Neuronal stem cell (in vitro differentiated cells): ENCODE results near the gene ELMO2.

Source experiments
- DNase-seq: peaks from one replicate; pipeline ENCODE4 v3.0.0-alpha.2; 2013; ENCODE audit warnings: low spot score
- H2AFZ ChIP-seq: one replicate; pipeline ENCODE4 v1.6.1; 2013; ENCODE audit warnings: mild to moderate bottlenecking, low read length, inconsistent platforms
- H2AK5ac ChIP-seq: 2 replicates; pipeline ENCODE4 v1.6.1; 2013; ENCODE audit warnings: low read depth, mild to moderate bottlenecking, inconsistent platforms, low read length, moderate library complexity, mixed read lengths
- H2BK120ac ChIP-seq: 2 replicates; pipeline ENCODE4 v1.6.1; 2013; ENCODE audit warnings: low read depth, mild to moderate bottlenecking, inconsistent platforms, low read length, moderate library complexity, mixed read lengths
- H2BK12ac ChIP-seq: one replicate; pipeline ENCODE4 v1.6.1; 2013; ENCODE audit warnings: low read length, inconsistent platforms
- H2BK15ac ChIP-seq: 2 replicates; pipeline ENCODE4 v1.6.1; 2013; ENCODE audit warnings: mild to moderate bottlenecking, low read length, inconsistent platforms, mixed read lengths
- H2BK5ac ChIP-seq: one replicate; pipeline ENCODE4 v1.6.1; 2013; ENCODE audit warnings: inconsistent platforms, mild to moderate bottlenecking, low read length, moderate library complexity
- H3K14ac ChIP-seq: one replicate; pipeline ENCODE4 v1.6.1; 2013; ENCODE audit warnings: low read length, inconsistent platforms
- H3K18ac ChIP-seq: 2 replicates; pipeline ENCODE4 v1.6.1; 2013; ENCODE audit warnings: low read length, inconsistent platforms
- H3K23ac ChIP-seq: 2 replicates; pipeline ENCODE4 v1.6.1; 2013; ENCODE audit warnings: low read depth, mild to moderate bottlenecking, mixed read lengths, low read length, inconsistent platforms; ENCODE audit not compliant: poor library complexity
- H3K27ac ChIP-seq: replicated peaks from 3 replicates; pipeline ENCODE4 v1.5.1; 2013; ENCODE audit warnings: low read length, inconsistent platforms
- H3K27me3 ChIP-seq, 3 experiments: 2 replicates each; pipeline ENCODE4 v1.6.1; 2013; ENCODE audit warnings: low read length in 3 of 3, mild to moderate bottlenecking in 2 of 3, inconsistent platforms in 1 of 3, low read depth in 1 of 3, mixed read lengths in 1 of 3, moderate library complexity in 1 of 3; ENCODE audit not compliant: control insufficient read depth in 3 of 3, insufficient read depth in 3 of 3
- H3K36me3 ChIP-seq, 2 donors: replicated peaks in 1 of 2; 2 replicates each; pipeline ENCODE4 v1.6.1; 2013; ENCODE audit warnings: low read length in 2 of 2; ENCODE audit not compliant: control insufficient read depth in 2 of 2, insufficient read depth in 2 of 2
- H3K4ac ChIP-seq: 2 replicates; pipeline ENCODE4 v1.6.1; 2013; ENCODE audit warnings: inconsistent platforms, mild to moderate bottlenecking, low read length, moderate library complexity
- H3K4me1 ChIP-seq, 2 donors: 1 replicate in 1 of 2; 2 replicates in 1 of 2; pipeline ENCODE4 v1.6.1; 2013; ENCODE audit warnings: low read length in 2 of 2, low read depth in 1 of 2; ENCODE audit not compliant: control insufficient read depth in 2 of 2, insufficient read depth in 1 of 2
- H3K4me2 ChIP-seq: one replicate; pipeline ENCODE4 v1.6.1; 2013; ENCODE audit warnings: mild to moderate bottlenecking, low read length, inconsistent platforms; ENCODE audit not compliant: insufficient read depth, poor library complexity, severe bottlenecking
- H3K4me3 ChIP-seq, 2 donors: 2 replicates each; pipeline ENCODE4 v1.5.1; 2013; ENCODE audit warnings: low read length in 2 of 2, mild to moderate bottlenecking in 2 of 2, inconsistent platforms in 1 of 2, moderate library complexity in 1 of 2
- H3K79me1 ChIP-seq: one replicate; pipeline ENCODE4 v1.6.1; 2013; ENCODE audit warnings: low read depth, mild to moderate bottlenecking, inconsistent platforms, low read length, moderate library complexity
- H3K9ac ChIP-seq: one replicate; pipeline ENCODE4 v1.6.1; 2013; ENCODE audit warnings: mild to moderate bottlenecking, low read depth, low read length, inconsistent platforms; ENCODE audit not compliant: poor library complexity
- H3K9me3 ChIP-seq, 2 donors: replicated peaks in 1 of 2; 2 replicates each; pipeline versions ENCODE3 to v1.6.1; 2013; ENCODE audit warnings: low read length in 2 of 2, mild to moderate bottlenecking in 2 of 2, inconsistent platforms in 1 of 2, low read depth in 1 of 2, mixed read lengths in 1 of 2, moderate library complexity in 1 of 2; ENCODE audit not compliant: control insufficient read depth in 2 of 2, insufficient read depth in 1 of 2
- H4K8ac ChIP-seq: one replicate; pipeline ENCODE4 v1.6.1; 2013; ENCODE audit warnings: low read depth, mild to moderate bottlenecking, inconsistent platforms, low read length, moderate library complexity
- H4K91ac ChIP-seq: one replicate; pipeline ENCODE4 v1.6.1; 2013; ENCODE audit warnings: low read length, low read depth, mild to moderate bottlenecking, inconsistent platforms; ENCODE audit not compliant: poor library complexity
- WGBS, 2 donors: extraction: QIAGEN DNeasy Blood & Tissue Kit; methylation state at CpG; one replicate each; pipeline ENCODE4 v1.1.7; 2013; ENCODE audit warnings: missing lambda C conversion rate in 2 of 2, mixed read lengths in 1 of 2; ENCODE audit not compliant: insufficient read length in 2 of 2, insufficient replicate concordance in 1 of 2; ENCODE audit errors: extremely low coverage in 2 of 2; 5-methylcytosine and 5-hydroxymethylcytosine counted together

ELMO2 gene

DNA sequence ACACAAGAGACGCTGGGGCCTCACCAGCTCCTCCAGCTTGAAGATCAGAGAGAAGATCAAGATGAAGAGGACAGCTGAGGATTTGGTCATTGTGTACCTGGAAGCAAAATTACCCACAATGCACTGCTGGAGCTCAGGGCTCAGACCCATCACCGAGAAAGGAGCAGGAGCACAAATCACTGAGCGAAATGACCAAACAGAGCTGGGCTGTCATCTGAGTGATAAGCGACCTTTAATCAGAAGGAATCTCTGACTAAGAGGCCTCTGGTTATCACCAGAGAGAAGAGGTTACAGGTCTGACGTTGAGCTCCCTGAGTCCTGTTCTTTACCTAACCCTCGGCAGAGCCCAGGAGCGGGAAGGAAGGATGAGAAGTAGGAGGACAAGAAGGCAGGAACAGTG, 50.6 kb downstream of the ELMO2 start:
- H3K9ac ChIP-seq, result no peak overlapping the region
- H3K36me3 ChIP-seq, result peaks cover 20 to 61% of the 10 kb centered on the region in 2 donors
- no peak overlapping the region for H2BK120ac ChIP-seq
- H3K4me2 ChIP-seq, result no peak overlapping the region
- H3K4me1 ChIP-seq, result peaks cover 7 to 10% of the 10 kb centered on the region in 2 donors
- H2BK15ac ChIP-seq, result no peak overlapping the region
- WGBS, 2 donors, result no CpG with 5 or more reads among the region's 7 CpGs
- no peak overlapping the region for H3K27ac ChIP-seq
- H3K79me1 ChIP-seq, result peaks cover 9% of the 10 kb centered on the region
- H3K23ac ChIP-seq, result no peak overlapping the region
- H2BK12ac ChIP-seq, result no peak overlapping the region
- H3K9me3 ChIP-seq, result no peaks in the 10 kb centered on the region
- no peak overlapping the region for H2AK5ac ChIP-seq
- no peak overlapping the region for H4K91ac ChIP-seq
- no peaks in the 10 kb centered on the region for H3K27me3 ChIP-seq
- H3K4ac ChIP-seq, result no peak overlapping the region
- no peak overlapping the region for H3K14ac ChIP-seq
- no peak overlapping the region for H3K18ac ChIP-seq
- H3K4me3 ChIP-seq, result no peak overlapping the region
- no peak for DNase-seq
- no peak overlapping the region for H2BK5ac ChIP-seq
- no peak overlapping the region for H2AFZ ChIP-seq
- H4K8ac ChIP-seq, result no peak overlapping the region

GRCh38 chr20:46354920-46355654, 51.3 kb downstream of the ELMO2 start:
- H2BK15ac ChIP-seq, result no peak overlapping the region
- no peak overlapping the region for H3K27ac ChIP-seq
- no peak overlapping the region for H3K14ac ChIP-seq
- H2BK5ac ChIP-seq, result no peak overlapping the region
- no peak overlapping the region for H2AFZ ChIP-seq
- DNase-seq, result no peak
- H3K4ac ChIP-seq, result no peak overlapping the region
- H3K4me1 ChIP-seq, result peaks cover 14 to 17% of the 10 kb centered on the region in 2 donors
- peaks cover 9% of the 10 kb centered on the region for H3K79me1 ChIP-seq
- H3K18ac ChIP-seq, result no peak overlapping the region
- no peak overlapping the region for H2AK5ac ChIP-seq
- H2BK12ac ChIP-seq, result no peak overlapping the region
- peak overlapping the region; percentile 38 for H3K23ac ChIP-seq
- no peak overlapping the region for H4K91ac ChIP-seq
- no peaks in the 10 kb centered on the region for H3K9me3 ChIP-seq
- H3K36me3 ChIP-seq, result peaks cover 20 to 61% of the 10 kb centered on the region in 2 donors
- no peak overlapping the region for H3K9ac ChIP-seq
- no CpG with 5 or more reads among the region's 20 CpGs for WGBS, 2 donors
- H3K4me3 ChIP-seq, result no peak overlapping the region
- no peak overlapping the region for H3K4me2 ChIP-seq
- no peak overlapping the region for H4K8ac ChIP-seq
- no peaks in the 10 kb centered on the region for H3K27me3 ChIP-seq
- no peak overlapping the region for H2BK120ac ChIP-seq

- Histone ChIP-seq H3K18ac (no peak overlapping the region), H4K8ac (no peak overlapping the region), H3K4me3 (no peak overlapping the region)
Measured at GRCh38 chr20:46354207-46354555, 52.2 kb downstream of the ELMO2 start.

DNA sequence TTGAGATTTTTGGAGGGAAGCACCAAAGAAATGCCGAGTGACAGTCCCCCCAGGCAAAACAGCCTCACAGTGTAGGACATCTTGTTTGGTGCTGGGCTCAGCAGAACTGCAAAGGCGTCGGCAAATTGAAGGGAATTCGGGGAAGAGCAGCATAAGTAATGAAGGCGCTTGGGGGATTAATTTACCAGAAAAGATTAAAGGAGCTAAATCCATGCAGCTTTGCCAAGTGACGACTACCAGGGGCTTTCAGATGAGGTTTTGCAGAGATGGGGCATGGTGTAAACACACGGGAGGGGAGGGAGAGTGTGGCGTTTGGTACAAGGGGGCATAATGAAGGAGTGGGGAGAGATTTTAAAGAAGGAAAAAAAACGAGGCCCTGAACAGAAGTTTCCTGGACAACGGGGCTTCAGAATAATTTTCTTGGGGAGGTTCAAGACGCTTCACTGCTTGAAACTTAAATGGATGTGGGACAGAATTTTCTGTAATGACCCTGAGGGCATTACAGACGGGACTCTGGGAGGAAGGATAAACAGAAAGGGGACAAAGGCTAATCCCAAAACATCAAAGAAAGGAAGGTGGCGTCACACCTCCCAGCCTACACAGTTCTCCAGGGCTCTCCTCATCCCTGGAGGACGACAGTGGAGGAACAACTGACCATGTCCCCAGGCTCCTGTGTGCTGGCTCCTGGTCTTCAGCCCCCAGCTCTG, 52.8 kb downstream of the ELMO2 start:
- Histone ChIP-seq H3K9me3 (no peaks in the 10 kb centered on the region), H3K18ac (no peak overlapping the region)

More at GRCh38 chr20:46354207-46354555, 52.2 kb downstream of the ELMO2 start:
- H3K79me1 ChIP-seq, result peaks cover 9% of the 10 kb centered on the region
- no peak for DNase-seq
- WGBS, 2 donors, result no CpG with 5 or more reads among the region's 4 CpGs
- H3K36me3 ChIP-seq, result peaks cover 17 to 57% of the 10 kb centered on the region in 2 donors
- H2BK120ac ChIP-seq, result no peak overlapping the region
- H2BK15ac ChIP-seq, result no peak overlapping the region
- no peak overlapping the region for H2BK12ac ChIP-seq
- H3K9ac ChIP-seq, result no peak overlapping the region
- no peaks in the 10 kb centered on the region for H3K9me3 ChIP-seq
- no peak overlapping the region for H2BK5ac ChIP-seq
- H3K27ac ChIP-seq, result no peak overlapping the region
- H3K23ac ChIP-seq, result no peak overlapping the region
- no peak overlapping the region for H3K4me2 ChIP-seq
- peaks cover 22 to 26% of the 10 kb centered on the region in 2 donors for H3K4me1 ChIP-seq
- H3K14ac ChIP-seq, result no peak overlapping the region
- no peak overlapping the region for H3K4ac ChIP-seq
- H2AFZ ChIP-seq, result no peak overlapping the region
- H2AK5ac ChIP-seq, result no peak overlapping the region
- no peak overlapping the region for H4K91ac ChIP-seq
- no peaks in the 10 kb centered on the region for H3K27me3 ChIP-seq

More for the DNA sequence above, 52.8 kb downstream of the ELMO2 start:
- H3K14ac ChIP-seq, result no peak overlapping the region
- H3K36me3 ChIP-seq, result peaks cover 16 to 52% of the 10 kb centered on the region in 2 donors
- H2BK120ac ChIP-seq, result no peak overlapping the region
- H2AK5ac ChIP-seq, result no peak overlapping the region
- H3K79me1 ChIP-seq, result peaks cover 9% of the 10 kb centered on the region
- H2AFZ ChIP-seq, result no peak overlapping the region
- H3K27ac ChIP-seq, result no peak overlapping the region
- H4K8ac ChIP-seq, result no peak overlapping the region
- H3K23ac ChIP-seq, result no peak overlapping the region
- DNase-seq, result no peak
- no peak overlapping the region for H3K4me2 ChIP-seq
- H3K4ac ChIP-seq, result no peak overlapping the region
- no peak overlapping the region for H2BK15ac ChIP-seq
- no peak overlapping the region for H3K9ac ChIP-seq
- no peaks in the 10 kb centered on the region for H3K27me3 ChIP-seq
- H4K91ac ChIP-seq, result no peak overlapping the region
- no CpG with 5 or more reads among the region's 14 CpGs for WGBS, 2 donors
- H2BK5ac ChIP-seq, result no peak overlapping the region
- no peak overlapping the region for H3K4me3 ChIP-seq
- H2BK12ac ChIP-seq, result no peak overlapping the region
- H3K4me1 ChIP-seq, result peaks cover 24 to 31% of the 10 kb centered on the region in 2 donors
